ENCODE measurements around the gene PCBP3.

Gene PCBP3

GRCh38 chr21:45916011-45916840 is 272.7 kb downstream of the PCBP3 start:
- TF ChIP-seq ZFX (IDR thresholded peaks at IDR 0.05): no peak
- TF ChIP-seq, protein P1, sequence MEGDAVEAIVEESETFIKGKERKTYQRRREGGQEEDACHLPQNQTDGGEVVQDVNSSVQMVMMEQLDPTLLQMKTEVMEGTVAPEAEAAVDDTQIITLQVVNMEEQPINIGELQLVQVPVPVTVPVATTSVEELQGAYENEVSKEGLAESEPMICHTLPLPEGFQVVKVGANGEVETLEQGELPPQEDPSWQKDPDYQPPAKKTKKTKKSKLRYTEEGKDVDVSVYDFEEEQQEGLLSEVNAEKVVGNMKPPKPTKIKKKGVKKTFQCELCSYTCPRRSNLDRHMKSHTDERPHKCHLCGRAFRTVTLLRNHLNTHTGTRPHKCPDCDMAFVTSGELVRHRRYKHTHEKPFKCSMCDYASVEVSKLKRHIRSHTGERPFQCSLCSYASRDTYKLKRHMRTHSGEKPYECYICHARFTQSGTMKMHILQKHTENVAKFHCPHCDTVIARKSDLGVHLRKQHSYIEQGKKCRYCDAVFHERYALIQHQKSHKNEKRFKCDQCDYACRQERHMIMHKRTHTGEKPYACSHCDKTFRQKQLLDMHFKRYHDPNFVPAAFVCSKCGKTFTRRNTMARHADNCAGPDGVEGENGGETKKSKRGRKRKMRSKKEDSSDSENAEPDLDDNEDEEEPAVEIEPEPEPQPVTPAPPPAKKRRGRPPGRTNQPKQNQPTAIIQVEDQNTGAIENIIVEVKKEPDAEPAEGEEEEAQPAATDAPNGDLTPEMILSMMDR (conservative IDR thresholded peaks at IDR 0.05): no peak
- H3K27ac ChIP-seq: no peak overlapping the region

GRCh38 chr21:45917241-45917640 is 273.7 kb downstream of the PCBP3 start:
- TF ChIP-seq, protein P1 (conservative IDR thresholded peaks at IDR 0.05): no peak
- no peak for TF ChIP-seq ZFX (IDR thresholded peaks at IDR 0.05)

GRCh38 chr21:45918011-45918410 is 274.5 kb downstream of the PCBP3 start:
- no peak for TF ChIP-seq ZFX (IDR thresholded peaks at IDR 0.05)
- TF ChIP-seq, protein P1 (conservative IDR thresholded peaks at IDR 0.05): no peak
- no peak overlapping the region for H3K27ac ChIP-seq

More at GRCh38 chr21:45917241-45917640, 273.7 kb downstream of the PCBP3 start:
- H3K27ac ChIP-seq: no peak overlapping the region

GRCh38 chr21:45918835-45919447 is 275.4 kb downstream of the PCBP3 start:
- H3K27ac ChIP-seq: no peak overlapping the region
- TF ChIP-seq ZFX (IDR thresholded peaks at IDR 0.05): no peak
- TF ChIP-seq, protein P1 (conservative IDR thresholded peaks at IDR 0.05): no peak

- TF ChIP-seq, protein P1 (conservative IDR thresholded peaks at IDR 0.05): no peak
- H3K27ac ChIP-seq: no peak overlapping the region
Observed at GRCh38 chr21:45919593-45919992, 276.1 kb downstream of the PCBP3 start.

GRCh38 chr21:45920824-45921600 is 277.5 kb downstream of the PCBP3 start:
- H3K27ac ChIP-seq: no peak overlapping the region
- TF ChIP-seq ZFX (IDR thresholded peaks at IDR 0.05): no peak
- TF ChIP-seq, protein P1 (conservative IDR thresholded peaks at IDR 0.05): no peak

All from C4-2B (cell line).